PC-3 (cell line): ENCODE data around the gene COX11. TPM values are rescaled to one million over a fixed set of nuclear protein-coding genes. Genes with fewer than 3 reads are reported as not detected.

Experiments used
- ATAC-seq: fragments of 200-7000 bp; cut with Tn5 transposase; 2 replicates; pipeline ENCODE4 v1.9.1; 2020; ENCODE audit warnings: mild to moderate bottlenecking, moderate library complexity
- BruUV-seq: library from RNA; stranded (reverse); fragments of 400-500 nt; replicated peaks from 2 replicates; lab custom pipeline; 2021; lab: Mats Ljungman, UMichigan
- CTCF ChIA-PET: fragments of 300-600 bp; sonication (Branson Sonifier 250); formaldehyde crosslinking; loops from one replicate; lab custom pipeline; 2022; ENCODE audit warnings: antibody characterized with exemption; lab: Charles Lee
- POLR2A ChIA-PET: fragments of 300-600 bp; sonication (Branson Sonifier 250); formaldehyde crosslinking; loops from one replicate; lab custom pipeline; 2022; ENCODE audit warnings: antibody characterized with exemption; ENCODE audit not compliant: unreplicated experiment; lab: Charles Lee
- DNase-seq: peaks from one replicate; pipeline ENCODE4 v3.0.0-alpha.2; 2015
- H2AFZ ChIP-seq: fragments of 300-600 bp; sonication (generic); 2 replicates; pipeline ENCODE4 v1.6.0; 2016; ENCODE audit warnings: antibody characterized with exemption, low read length
- H3F3A ChIP-seq: fragments of 300-600 bp; sonication (generic); one replicate; pipeline ENCODE4 v1.6.0; 2017; ENCODE audit warnings: antibody characterized with exemption, low read length, control low read depth, mild to moderate bottlenecking; ENCODE audit not compliant: unreplicated experiment
- H3K27ac ChIP-seq: fragments of 300-600 bp; sonication (generic); 2 replicates; pipeline ENCODE4 v1.5.1; 2016; ENCODE audit warnings: mild to moderate bottlenecking, low read length
- H3K27me3 ChIP-seq: fragments of 300-600 bp; sonication (generic); 2 replicates; pipeline ENCODE4 v1.6.1; 2016; ENCODE audit warnings: low read length, mixed read lengths
- H3K36me3 ChIP-seq: fragments of 300-600 bp; sonication (generic); 2 replicates; pipeline ENCODE4 v1.6.1; 2016; ENCODE audit warnings: low read depth, mixed run types, low read length, mixed read lengths
- H3K4me1 ChIP-seq: fragments of 300-600 bp; sonication (generic); 2 replicates; pipeline ENCODE4 v1.5.1; 2016; ENCODE audit warnings: low read length; ENCODE audit not compliant: insufficient read depth
- H3K4me2 ChIP-seq: fragments of 300-600 bp; sonication (generic); 2 replicates; pipeline ENCODE4 v1.6.0; 2016; ENCODE audit warnings: low read length
- H3K4me3 ChIP-seq: fragments of 300-600 bp; sonication (generic); 2 replicates; pipeline ENCODE4 v1.5.1; 2016; ENCODE audit warnings: mild to moderate bottlenecking, low read length, mixed read lengths
- H3K79me2 ChIP-seq: fragments of 300-600 bp; sonication (generic); 2 replicates; pipeline ENCODE4 v1.6.1; 2017; ENCODE audit warnings: low read length, mixed read lengths
- H3K9ac ChIP-seq: fragments of 300-600 bp; sonication (generic); 2 replicates; pipeline ENCODE4 v1.6.0; 2016; ENCODE audit warnings: mild to moderate bottlenecking, low read length
- H3K9me2 ChIP-seq: fragments of 300-600 bp; sonication (generic); replicated peaks from 2 replicates; pipeline ENCODE4 v1.6.1; 2016; ENCODE audit warnings: mixed run types, low read length, mixed read lengths
- H3K9me3 ChIP-seq: fragments of 300-600 bp; sonication (generic); 2 replicates; pipeline ENCODE4 v1.6.1; 2016; ENCODE audit warnings: low read length, mixed read lengths
- H4K20me1 ChIP-seq: fragments of 300-600 bp; sonication (generic); 2 replicates; pipeline ENCODE4 v1.6.1; 2016; ENCODE audit warnings: low read length, mixed read lengths
- EZH2 ChIP-seq: fragments of 300-600 bp; sonication (generic); IDR thresholded peaks from one replicate; pipeline ENCODE4 v1.6.1; 2017; ENCODE audit warnings: antibody characterized with exemption, mild to moderate bottlenecking, low read length; ENCODE audit not compliant: unreplicated experiment
- EZH2phosphoT487 ChIP-seq: fragments of 300-600 bp; sonication (generic); IDR thresholded peaks from 2 replicates; pipeline ENCODE4 v1.6.1; 2018; ENCODE audit warnings: mild to moderate bottlenecking, antibody characterized with exemption, low read length, borderline replicate concordance
- intact Hi-C: fragments of 100-400 bp; cut with micrococcal nuclease; formaldehyde crosslinking; loops from 2 replicates; pipeline ENCODE4 v1.9.0; 2023
- total RNA-seq: library from RNA; depleted of rRNA; stranded (reverse); fragments of >200 nt; gene quantifications from 2 replicates; pipeline ENCODE4 v1.2.3, GENCODE V29; 2014
- TF ChIP-seq, protein P1 (sequence below): fragments of 300-600 bp; sonication (generic); conservative IDR thresholded peaks from 2 replicates; pipeline ENCODE4 v1.5.1; 2017; ENCODE audit warnings: antibody characterized with exemption, low read depth, mild to moderate bottlenecking, low read length

The COX11 gene
- total RNA-seq, 1 experiment from 2014 or later, result 270 TPM

DNA sequence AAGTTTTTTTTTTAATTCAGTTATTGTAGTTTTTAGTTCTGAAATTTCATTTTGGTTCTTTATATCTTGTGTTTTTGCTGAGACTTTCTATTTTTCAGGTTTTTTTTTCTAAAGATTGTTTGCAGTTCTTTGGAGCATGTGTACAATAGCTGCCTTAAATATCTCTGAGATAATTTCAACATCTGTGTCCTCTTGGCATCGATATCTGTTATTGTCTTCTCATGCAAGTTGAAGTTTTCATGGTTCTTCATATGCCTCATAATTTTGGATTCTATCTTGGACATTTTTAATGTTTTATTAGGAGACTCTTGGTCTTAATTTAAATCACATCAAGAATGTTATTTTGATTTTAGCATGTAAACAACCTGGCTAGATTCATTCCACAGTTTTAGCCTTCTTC is 22.8 kb downstream of the COX11 start:
- DNase-seq, result no peak
- no peak for ATAC-seq
- no peaks in the 10 kb centered on the region for H4K20me1 ChIP-seq
- TF ChIP-seq, protein P1, sequence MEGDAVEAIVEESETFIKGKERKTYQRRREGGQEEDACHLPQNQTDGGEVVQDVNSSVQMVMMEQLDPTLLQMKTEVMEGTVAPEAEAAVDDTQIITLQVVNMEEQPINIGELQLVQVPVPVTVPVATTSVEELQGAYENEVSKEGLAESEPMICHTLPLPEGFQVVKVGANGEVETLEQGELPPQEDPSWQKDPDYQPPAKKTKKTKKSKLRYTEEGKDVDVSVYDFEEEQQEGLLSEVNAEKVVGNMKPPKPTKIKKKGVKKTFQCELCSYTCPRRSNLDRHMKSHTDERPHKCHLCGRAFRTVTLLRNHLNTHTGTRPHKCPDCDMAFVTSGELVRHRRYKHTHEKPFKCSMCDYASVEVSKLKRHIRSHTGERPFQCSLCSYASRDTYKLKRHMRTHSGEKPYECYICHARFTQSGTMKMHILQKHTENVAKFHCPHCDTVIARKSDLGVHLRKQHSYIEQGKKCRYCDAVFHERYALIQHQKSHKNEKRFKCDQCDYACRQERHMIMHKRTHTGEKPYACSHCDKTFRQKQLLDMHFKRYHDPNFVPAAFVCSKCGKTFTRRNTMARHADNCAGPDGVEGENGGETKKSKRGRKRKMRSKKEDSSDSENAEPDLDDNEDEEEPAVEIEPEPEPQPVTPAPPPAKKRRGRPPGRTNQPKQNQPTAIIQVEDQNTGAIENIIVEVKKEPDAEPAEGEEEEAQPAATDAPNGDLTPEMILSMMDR, result no peak
- TF ChIP-seq EZH2, result no peak
- no peak for TF ChIP-seq EZH2phosphoT487
- no peak overlapping the region for H2AFZ ChIP-seq
- H3K4me1 ChIP-seq, result peaks cover 23% of the 10 kb centered on the region
- no peak overlapping the region for H3K27ac ChIP-seq
- ChIA-PET CTCF (no interaction called here), POLR2A (interaction anchor here (0.7 kb wide), 1 partner anchor 11 kb away, joined by 6 read pairs; no protein-coding TSS in a partner anchor)
- no peaks in the 10 kb centered on the region for H3F3A ChIP-seq
- intact Hi-C loops, result no loop called here
- no peaks in the 10 kb centered on the region for H3K27me3 ChIP-seq
- BruUV-seq, result no TSS peak
- H3K9me3 ChIP-seq, result no peaks in the 10 kb centered on the region
- no peak overlapping the region for H3K9ac ChIP-seq
- no peaks in the 10 kb centered on the region for H3K9me2 ChIP-seq
- H3K4me2 ChIP-seq, result no peak overlapping the region
- H3K79me2 ChIP-seq, result no peaks in the 10 kb centered on the region
- H3K36me3 ChIP-seq, result peaks cover 27% of the 10 kb centered on the region
- H3K4me3 ChIP-seq, result no peak overlapping the region

DNA sequence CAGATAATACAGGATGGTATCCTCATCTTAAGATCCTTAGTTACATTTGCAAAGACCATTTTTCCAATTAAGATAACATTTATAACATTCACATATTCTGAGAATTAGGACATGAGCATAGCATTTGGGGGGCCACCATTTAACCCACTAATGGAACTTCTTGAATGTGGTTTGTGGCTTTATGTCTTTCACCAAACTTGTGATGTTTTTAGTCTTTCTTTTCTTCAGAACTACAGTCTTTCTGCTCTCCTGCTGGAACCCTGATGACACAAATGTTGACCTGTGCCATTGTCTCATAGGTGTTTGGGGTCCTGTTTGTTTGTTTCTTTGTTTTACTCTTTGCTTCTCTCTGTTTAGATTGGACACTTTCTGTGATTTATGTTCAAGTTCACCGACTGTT is 23.2 kb downstream of the COX11 start:
- no peaks in the 10 kb centered on the region for H3K79me2 ChIP-seq
- peaks cover 23% of the 10 kb centered on the region for H3K36me3 ChIP-seq
- H3K27me3 ChIP-seq, result no peaks in the 10 kb centered on the region
- ATAC-seq (no peak), DNase-seq (no peak)
- BruUV-seq, result no TSS peak
- no peak overlapping the region for H3K4me3 ChIP-seq
- intact Hi-C loops, result no loop called here
- TF ChIP-seq, protein P1, result no peak
- TF ChIP-seq EZH2phosphoT487 (no peak), EZH2 (no peak)
- ChIA-PET CTCF (no interaction called here), POLR2A (interaction anchor here (0.7 kb wide), 1 partner anchor 11 kb away, joined by 6 read pairs; no protein-coding TSS in a partner anchor)
- no peak overlapping the region for H3K9ac ChIP-seq
- H3K9me3 ChIP-seq, result no peaks in the 10 kb centered on the region
- H3K9me2 ChIP-seq, result no peaks in the 10 kb centered on the region
- no peaks in the 10 kb centered on the region for H3F3A ChIP-seq
- peaks cover 23% of the 10 kb centered on the region for H3K4me1 ChIP-seq
- H2AFZ ChIP-seq, result no peak overlapping the region
- H4K20me1 ChIP-seq, result no peaks in the 10 kb centered on the region
- H3K4me2 ChIP-seq, result no peak overlapping the region
- H3K27ac ChIP-seq, result no peak overlapping the region

DNA sequence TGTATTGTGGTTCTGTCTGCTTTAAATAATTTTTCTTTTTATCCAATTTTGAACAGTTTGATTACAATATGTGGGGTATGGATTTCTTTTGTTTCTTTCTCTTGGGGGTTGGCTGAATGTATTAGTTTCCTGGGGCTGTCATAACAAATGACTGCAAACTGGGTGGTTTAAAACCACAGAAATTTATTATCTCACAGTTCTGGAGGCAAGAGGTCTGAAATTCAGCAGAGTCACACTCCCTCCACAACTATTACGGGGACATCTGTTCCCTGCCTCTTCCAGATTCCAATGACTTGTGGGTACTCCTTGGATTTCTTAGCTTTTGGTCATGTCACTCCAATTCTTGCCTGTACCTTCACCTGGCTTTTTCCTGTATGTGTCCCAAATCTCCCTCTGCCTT is 23.7 kb downstream of the COX11 start:
- Histone ChIP-seq H3F3A (no peaks in the 10 kb centered on the region), H3K4me2 (no peak overlapping the region), H3K27ac (no peak overlapping the region), H3K79me2 (no peaks in the 10 kb centered on the region), H3K36me3 (peaks cover 21% of the 10 kb centered on the region), H3K9me3 (no peaks in the 10 kb centered on the region), H3K4me1 (peaks cover 23% of the 10 kb centered on the region), H3K4me3 (no peak overlapping the region), H3K9ac (no peak overlapping the region), H2AFZ (no peak overlapping the region), H3K9me2 (no peaks in the 10 kb centered on the region), H3K27me3 (no peaks in the 10 kb centered on the region), H4K20me1 (no peaks in the 10 kb centered on the region)
- CTCF ChIA-PET, result no interaction called here
- POLR2A ChIA-PET, result interaction anchor here (0.7 kb wide), 1 partner anchor 11 kb away, joined by 6 read pairs; no protein-coding TSS in a partner anchor
- intact Hi-C loops, result no loop called here
- no peak for DNase-seq
- BruUV-seq, result no TSS peak
- TF ChIP-seq EZH2phosphoT487 (no peak), EZH2 (no peak)
- TF ChIP-seq, protein P1, result no peak
- no peak for ATAC-seq
